NCI-H82 treated with DMSO at 0.1 percent for 48 hours (cell line): ENCODE data around the gene DRG2.
A peak's percentile ranks its signal among the peaks of the same experiment; 100 is the strongest.

ENCODE experiments used
- DNase-seq: peaks from one replicate; lab custom pipeline; 2025; ENCODE audit not compliant: unreplicated experiment; lab: John Stamatoyannopoulos, UW

Gene DRG2

DNA sequence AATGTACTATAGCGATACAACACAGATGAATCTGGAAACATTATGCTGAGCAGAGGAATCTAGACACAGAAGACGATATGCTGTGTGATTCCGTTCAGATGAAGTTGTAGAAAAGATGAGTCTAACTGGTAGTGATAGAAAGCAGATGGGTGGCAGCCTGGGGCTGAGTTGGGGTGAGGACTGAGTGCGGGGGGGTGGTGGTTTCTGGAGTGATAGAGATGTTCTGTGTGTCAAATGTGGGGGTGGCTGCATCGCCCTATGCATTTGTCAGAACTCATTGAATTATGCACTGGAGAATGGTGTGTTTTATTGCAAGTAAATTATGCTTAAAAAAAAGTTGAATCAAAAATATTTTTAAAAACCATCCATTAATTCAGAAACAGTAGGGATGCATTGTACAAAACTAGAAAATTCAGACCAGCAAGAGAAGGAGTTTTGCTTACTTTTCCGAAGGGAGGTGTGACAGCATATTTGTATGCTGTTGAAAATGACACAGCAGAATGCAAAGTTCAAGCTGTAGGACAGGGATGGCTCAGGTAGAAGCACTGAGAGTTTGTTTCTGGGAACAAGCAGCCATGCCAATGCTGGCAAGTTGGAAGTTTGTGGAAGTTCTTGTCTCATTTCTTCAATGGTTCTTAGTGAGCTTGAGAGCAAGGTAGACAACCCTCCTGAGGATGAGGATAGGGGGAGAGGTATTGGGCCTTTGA lies 13.0 kb upstream of the DRG2 start:
- DNase-seq: no peak

DNA sequence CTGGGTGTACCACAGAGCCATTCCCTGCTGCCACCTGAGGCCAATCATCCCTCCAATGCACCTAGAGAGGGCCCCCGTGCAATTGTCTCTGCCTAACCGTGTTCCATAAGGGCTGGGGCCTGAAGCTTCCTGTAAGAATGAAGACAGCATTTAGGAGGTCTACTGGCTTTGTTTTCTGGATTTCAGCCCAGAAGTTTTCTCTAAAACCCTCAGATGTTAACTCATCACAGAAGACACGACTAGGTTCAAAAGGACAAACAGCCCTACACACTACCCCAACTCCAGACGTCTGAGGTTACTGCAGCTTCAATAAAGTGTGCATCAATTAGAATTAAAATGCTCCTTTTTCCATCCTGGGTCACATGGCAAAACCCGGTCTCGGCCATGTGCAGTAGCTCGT lies 10.8 kb upstream of the DRG2 start:
- peak; percentile 12 for DNase-seq

DNA sequence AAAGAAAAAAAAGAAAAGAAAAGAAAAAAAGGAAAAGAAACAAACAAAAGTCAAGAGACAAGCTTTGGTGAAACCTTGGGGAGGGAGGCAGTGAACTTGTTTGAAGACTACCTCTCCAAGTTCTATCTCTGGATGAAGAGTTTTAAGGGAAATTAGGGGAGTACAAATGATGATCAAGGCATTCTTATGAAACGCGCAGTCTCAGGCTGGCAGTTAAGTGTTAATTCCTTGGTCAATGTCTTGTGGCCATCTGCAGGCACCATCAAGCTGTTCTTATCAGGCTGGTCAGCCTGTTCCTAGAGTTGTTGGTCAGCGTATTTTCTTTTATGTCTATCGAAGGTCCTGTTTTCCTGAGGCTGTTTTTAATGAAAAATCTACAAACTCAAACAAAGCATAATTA lies 8.2 kb upstream of the DRG2 start:
- DNase-seq: no peak

DNA sequence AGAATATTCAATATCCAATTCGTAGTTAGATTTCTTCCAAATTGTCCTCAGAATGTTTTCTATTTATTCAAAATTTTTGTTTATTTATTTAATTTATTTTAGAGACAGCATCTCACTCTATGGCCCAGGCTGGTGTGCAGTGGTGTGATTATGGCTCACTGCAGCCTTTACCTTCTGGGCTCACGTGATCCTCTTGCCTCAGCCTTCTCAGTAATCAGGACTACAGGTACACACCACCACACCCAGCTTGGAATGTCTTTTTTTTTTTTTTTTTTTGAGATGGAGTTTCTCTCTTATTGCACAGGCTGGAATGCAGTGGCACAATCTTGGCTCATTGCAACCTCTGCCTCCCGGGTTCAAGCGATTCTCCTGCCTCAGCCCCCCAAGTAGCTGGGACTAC lies 3.5 kb upstream of the DRG2 start:
- DNase-seq: no peak

- DNase-seq: no peak
Measured at GRCh38 chr17:18089613-18090012, 1.9 kb downstream of the DRG2 start.

GRCh38 chr17:18093616-18094408 lies 6.1 kb downstream of the DRG2 start:
- no peak for DNase-seq

- no peak for DNase-seq
Measured at GRCh38 chr17:18094409-18094807, 6.7 kb downstream of the DRG2 start.

- DNase-seq: no peak
Measured at GRCh38 chr17:18099516-18099915, 11.8 kb downstream of the DRG2 start.

DNA sequence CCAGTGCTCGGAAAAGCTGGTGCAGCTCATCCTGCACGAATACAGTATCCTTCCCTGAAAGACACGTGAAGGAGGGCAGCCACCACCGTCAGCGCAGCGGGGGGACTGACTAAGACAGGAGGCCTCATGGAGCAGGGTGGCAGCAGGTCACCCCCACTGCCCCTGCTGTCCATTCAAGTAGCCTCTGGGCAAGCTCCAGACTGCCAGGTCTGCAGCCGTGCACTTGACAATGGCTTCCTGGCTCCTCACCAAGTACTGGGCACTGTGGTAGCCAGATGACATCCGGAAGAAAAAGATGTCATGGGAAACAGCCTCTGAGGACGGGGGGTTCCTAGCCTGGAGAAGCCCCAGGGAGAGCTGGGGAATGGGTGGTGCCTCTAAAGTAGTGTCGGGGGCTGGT lies 12.9 kb downstream of the DRG2 start:
- no peak for DNase-seq

DNA sequence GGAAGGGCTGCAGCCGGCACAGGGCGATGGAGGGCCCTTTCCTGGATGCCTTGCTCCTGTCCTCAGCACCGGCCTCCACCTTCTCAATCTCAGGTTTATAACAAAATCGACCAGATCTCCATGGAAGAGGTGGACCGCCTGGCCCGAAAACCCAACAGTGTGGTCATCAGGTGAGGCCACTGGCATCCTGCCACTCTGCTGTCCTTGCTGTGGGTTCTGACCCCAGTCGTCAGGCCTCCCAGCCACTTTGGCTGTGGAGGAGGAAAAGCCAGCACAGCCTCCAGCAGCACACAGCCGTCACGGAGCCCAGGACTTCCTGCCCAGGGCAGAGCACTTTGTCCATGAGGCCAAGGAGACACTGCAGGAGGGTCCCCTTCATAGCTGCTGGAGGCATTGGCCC lies 14.1 kb downstream of the DRG2 start:
- no peak for DNase-seq

DNA sequence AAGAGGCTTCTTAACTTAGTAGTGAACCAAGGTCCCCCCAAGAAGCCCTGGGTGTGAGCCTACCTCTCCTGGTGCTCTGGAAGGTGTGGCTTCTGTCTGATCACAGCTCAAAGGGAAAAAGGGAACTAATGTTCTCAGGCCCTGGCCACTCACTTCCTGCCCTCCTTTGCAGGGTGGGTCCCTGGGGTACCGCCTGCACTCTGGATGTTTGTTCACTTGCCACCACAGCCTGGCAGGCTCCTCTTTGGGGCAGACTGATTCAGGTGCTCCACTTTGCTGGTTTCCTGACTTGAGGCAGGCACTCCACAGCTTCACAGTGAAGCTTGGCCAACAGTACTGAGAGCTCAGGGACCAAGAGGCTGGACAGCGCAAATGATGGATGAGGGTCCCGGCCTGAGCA lies 14.9 kb downstream of the DRG2 start:
- no peak for DNase-seq

DNA sequence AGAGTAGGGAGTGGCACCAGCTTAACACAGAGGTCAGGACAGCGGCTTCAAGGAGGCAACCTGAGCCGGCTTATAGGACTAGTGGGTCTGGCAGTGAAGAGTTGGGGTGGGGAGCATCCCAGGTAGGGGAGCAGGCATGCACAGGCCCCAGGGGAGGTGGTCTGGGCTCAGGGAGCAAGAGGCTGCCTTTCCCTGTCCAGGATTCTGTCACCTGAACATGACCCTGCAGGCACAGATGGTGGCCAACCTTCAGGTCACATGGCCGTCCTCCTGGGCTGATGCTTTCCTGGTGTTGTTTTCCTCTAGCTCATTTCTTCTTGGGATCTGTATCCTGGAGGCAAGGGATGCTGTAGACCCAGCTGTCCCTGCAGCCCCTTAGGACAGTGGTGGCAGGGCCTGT lies 17.3 kb downstream of the DRG2 start:
- DNase-seq: no peak

GRCh38 chr17:18105595-18105994 lies 17.8 kb downstream of the DRG2 start:
- DNase-seq: no peak

GRCh38 chr17:18106211-18106610 lies 18.5 kb downstream of the DRG2 start:
- no peak for DNase-seq

- DNase-seq: no peak
Measured at GRCh38 chr17:18107061-18107790, 19.5 kb downstream of the DRG2 start.

DNA sequence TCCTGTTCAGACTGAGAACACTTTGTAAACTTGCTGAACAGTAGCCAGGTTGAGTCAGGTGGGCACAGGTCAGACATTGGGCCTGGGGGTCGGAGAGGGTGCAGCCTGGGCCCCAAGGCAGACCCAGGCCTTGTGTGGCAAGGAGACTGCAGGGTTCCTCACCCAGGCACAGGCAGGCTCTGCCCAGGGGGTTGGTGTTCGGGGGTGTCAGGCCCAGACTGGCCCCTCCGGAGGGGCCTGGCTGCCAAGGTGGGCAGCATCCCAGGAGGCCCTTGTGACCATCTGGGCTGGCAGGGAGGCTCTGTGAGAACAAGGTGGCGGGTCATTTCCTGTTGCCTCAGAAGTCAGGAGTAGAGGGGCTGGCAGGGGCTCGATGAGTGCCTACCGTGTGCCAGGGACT lies 20.2 kb downstream of the DRG2 start:
- DNase-seq: no peak

GRCh38 chr17:18108401-18109312 lies 20.9 kb downstream of the DRG2 start, which contains the start of gene MYO15A:
TSS of gene MYO15A (plus strand) at chr17:18108756. CDS start at chr17:18118801, 10,045 bp downstream.
- no peak for DNase-seq

- no peak for DNase-seq
Measured at GRCh38 chr17:18109935-18110485, 22.3 kb downstream of the DRG2 start.

GRCh38 chr17:18110636-18111145 lies 22.9 kb downstream of the DRG2 start:
- DNase-seq: no peak

GRCh38 chr17:18111330-18111971 lies 23.7 kb downstream of the DRG2 start:
- no peak for DNase-seq
